Gastroesophageal sphincter (tissue), 3 donors: ENCODE data around the gene PRIM1.

Experiments used
- CTCF ChIP-seq, 4 experiments: fragments of 200-600 bp in 2 of 4; fragments of 450-650 bp in 2 of 4; sonication (generic) in 1 of 4; IDR thresholded peaks; one replicate each; pipeline ENCODE4 v1.5.1; 2017 to 2019; ENCODE audit warnings: antibody characterized with exemption in 4 of 4, mild to moderate bottlenecking in 2 of 4, moderate library complexity in 2 of 4
- EP300 ChIP-seq: sonication (generic); formaldehyde crosslinking; IDR thresholded peaks from one replicate; pipeline ENCODE4 v1.6.1; 2017; ENCODE audit warnings: antibody characterized with exemption, mild to moderate bottlenecking
- POLR2A ChIP-seq, 2 donors: fragments of 450-650 bp; IDR thresholded peaks; one replicate each; pipeline ENCODE4 v1.6.1; 2017; ENCODE audit warnings: antibody characterized with exemption in 2 of 2, mild to moderate bottlenecking in 2 of 2, moderate library complexity in 1 of 2
- POLR2AphosphoS5 ChIP-seq: sonication (generic); formaldehyde crosslinking; IDR thresholded peaks from one replicate; pipeline ENCODE4 v1.6.1; 2017; ENCODE audit warnings: antibody characterized with exemption

DNA sequence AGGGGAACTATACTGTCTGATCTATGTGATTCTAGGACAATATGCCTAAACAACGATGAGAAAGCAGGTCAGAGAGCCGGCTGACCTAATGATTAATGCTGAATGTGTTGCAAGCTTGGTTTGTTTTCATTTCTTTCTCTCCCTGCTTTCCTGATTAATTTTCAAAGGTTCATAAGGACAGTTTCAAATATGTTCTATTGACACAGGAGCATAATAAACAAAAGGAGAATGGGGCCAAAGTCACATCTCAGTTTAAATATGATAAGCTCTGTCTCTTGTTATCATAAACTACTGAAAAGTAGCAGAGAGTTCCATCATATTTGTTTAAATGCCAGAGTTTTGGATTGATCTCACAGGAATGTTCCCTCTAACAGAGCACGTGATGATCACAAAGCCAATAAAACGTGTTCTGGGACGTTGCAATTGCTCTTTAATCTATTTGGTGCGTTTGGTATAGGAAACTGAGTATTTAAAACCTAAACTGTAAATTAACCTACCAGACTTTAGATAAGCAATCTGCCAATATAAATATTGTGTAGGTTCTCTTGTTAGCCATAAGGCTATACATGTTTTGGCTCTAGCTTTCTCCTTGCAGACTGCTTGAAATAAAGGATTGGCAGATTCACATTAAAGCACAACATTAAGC is 7.3 kb upstream of the PRIM1 start:
- TF ChIP-seq CTCF (IDR thresholded peaks at IDR 0.05) (no peak), EP300 (no peak), POLR2A (IDR thresholded peaks at IDR 0.05) (no peak), POLR2AphosphoS5 (no peak)
